Measurements from ENCODE around the gene GKN2. TPM values are rescaled to one million over a fixed set of nuclear protein-coding genes. Genes with fewer than 3 reads are reported as not detected.

Gene GKN2, protein sequence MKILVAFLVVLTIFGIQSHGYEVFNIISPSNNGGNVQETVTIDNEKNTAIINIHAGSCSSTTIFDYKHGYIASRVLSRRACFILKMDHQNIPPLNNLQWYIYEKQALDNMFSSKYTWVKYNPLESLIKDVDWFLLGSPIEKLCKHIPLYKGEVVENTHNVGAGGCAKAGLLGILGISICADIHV
- total RNA-seq (2014; rRNA removed; shearing (Covaris generic)) = not detected in 2 replicates

DNA sequence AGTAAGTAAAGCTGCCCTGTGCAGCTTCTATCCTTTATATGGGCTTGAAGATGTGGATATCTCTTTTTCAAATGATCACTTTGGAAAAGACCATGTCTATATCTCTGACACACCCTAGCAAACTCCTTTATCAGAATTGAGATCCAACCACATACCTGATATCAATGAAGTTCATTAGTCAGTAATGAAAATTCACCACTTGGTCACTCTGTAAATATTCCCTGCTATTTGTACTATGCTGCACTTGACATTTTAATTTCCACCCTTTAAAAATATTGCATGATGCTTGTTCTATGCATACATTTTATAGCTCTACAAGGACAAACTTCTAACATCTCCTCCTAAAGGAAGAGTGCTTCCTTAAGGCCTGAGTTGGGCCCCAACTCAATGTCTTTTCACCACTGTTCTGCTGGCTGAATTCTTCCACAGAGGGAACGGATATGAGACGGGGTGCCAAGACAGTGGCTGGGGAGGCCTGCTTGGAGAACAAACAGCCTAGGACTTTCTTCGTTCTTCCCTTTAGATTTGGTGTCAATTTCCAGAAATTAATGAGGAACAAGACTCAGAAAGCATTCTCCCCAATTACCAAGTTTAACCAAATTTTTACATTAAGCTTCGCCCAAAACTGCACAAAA, at the start of gene GKN2:
Gene GKN2, minus strand, starts transcription at position 7 of the 635 bp plus-strand sequence. CDS start 32 bp downstream, outside the sequence.
- DNase-seq (ENCODE audit: low spot score) = no peak

DNA sequence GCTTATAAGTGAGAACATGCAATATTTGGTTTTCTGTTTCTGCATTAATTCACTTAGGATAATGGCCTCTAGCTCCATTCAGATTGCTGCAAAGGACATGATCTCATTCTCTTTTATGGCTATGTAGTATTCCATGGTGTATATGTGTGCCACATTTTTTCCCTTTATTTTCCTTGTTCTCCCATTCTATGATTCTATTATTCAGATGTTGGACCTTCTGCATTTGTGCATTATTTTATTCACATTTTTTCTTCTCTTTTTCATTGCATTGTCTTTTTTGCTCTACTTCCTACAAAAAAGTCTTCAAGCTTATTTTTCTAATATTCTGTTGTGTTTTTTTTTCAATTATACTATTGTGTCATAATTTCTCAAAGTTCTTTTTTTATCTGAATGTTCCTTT, 49.2 kb upstream of the GKN2 start:
- DNase-seq (ENCODE audit: low spot score) = no peak

DNA sequence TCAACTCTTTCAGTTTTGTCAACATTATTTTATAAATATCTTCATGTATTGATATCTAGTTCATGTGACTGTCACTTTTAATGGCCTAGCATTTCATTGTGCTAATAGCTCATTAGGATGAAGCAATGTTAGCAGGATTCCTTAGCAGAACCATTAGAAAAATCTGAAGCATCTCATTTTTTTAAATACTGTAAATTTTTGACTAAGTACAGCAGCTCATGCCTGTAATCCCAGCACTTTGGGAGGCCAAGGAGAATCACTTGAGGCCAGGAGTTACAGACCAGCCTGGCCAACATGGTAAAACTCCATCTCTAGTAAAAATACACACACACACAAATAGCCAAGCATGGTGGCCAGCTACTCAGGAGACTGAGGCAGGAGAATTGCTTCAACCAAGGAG, 44.7 kb upstream of the GKN2 start:
- no peak for DNase-seq (ENCODE audit: low spot score)

DNA sequence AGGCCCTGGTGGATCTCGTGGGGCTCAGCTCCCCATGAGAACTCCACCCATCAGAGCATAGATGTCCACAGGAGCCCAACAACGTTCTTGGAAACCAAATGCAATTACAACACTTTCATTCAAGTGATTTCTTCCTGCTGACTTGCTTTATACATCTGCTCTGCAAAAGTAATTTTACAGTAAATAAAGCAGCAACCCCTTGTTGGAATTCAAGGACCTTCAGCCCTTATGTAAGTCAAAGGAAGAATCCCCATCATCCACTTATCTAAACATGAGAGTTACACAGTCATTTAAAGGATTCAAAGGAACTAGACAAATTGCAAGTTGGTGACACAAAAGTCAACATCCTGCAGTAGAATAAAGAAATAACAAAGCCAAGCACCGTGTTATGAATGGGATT, 43.2 kb upstream of the GKN2 start:
- no peak for DNase-seq (ENCODE audit: low spot score)

DNA sequence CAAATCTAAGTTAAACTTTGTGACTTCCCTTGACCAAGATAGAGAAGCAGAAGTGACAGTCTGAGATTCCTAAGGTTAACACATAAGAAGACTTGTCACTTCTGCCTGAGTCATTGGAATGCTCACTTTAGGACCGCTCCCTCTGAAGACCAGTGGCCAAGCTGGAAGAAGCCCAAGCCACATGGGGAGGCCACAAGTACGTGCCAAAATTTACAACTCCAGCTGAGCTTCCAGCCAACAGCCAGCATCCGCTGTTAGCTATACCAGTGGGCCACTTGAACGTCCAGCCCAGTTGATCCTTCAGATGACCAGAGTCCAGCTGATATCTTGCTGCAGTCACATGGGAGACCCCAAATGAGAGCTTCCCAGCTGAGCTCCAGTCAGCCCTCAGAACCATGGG, 42.2 kb upstream of the GKN2 start:
- peak; percentile 82 for DNase-seq (ENCODE audit: low spot score)

DNA sequence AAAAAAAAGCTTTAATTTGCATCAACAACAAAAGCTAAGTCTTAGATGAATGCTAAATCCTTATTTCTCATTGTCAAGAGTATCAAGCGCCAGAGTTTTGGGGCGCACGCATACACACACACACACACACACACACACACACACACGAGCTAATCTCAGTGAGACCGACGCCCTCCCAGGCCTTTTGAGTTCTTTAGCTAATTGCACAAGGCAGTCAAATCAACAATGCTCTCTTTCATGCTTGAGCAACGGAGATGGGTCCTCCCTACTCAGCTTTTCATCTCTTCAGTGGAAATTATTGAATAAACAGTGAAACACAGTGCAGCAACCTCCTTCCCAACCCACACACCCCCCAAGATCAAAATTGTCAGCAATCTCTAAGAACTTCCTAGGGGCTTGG, 41.0 kb upstream of the GKN2 start:
- no peak for DNase-seq (ENCODE audit: low spot score)

GRCh38 chr2:68992933-68993332, 40.2 kb upstream of the GKN2 start:
- no peak for DNase-seq (ENCODE audit: low spot score)

DNA sequence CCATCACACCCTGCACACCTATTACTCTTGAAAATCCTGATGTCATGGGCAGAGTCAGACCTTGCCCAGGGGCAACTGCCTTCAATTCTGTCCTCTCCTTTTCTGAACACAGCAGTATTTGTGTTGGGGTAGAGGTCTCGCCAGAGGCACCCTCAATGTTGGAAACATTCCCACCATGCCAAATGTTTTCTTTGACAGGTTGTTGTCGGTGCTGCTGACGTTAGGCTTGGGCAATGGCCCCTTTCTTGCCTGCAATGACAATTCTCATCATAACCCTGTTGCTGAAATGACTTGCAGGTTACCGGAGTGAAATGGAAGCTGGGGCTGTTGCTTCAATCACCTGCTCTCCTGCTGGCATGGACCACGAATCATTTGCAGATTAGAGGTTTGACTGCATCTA, 39.6 kb upstream of the GKN2 start:
- no peak for DNase-seq (ENCODE audit: low spot score)

DNA sequence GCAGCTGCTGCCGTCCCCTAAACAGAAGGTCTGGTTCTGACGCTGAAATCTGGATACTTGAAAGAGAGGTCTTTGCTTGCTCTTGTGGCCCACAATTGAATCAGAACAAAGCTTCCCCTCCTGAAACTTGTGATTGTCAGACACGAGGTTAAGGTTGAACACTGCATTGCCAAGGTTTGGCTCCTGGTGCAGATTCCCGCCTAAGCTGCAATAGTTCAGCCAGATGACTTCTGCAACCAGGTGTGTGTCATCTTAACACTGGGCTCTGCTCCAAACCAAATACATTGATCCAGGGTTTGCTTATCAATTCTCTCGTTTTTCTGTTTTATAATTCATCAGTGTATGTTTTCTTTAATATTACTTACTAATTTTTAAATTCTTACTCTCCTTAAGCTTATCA, 36.3 kb upstream of the GKN2 start:
- DNase-seq (ENCODE audit: low spot score) = no peak

- no peak for DNase-seq (ENCODE audit: low spot score)
Observed at GRCh38 chr2:68987021-68987503, 34.4 kb upstream of the GKN2 start.

- no peak for DNase-seq (ENCODE audit: low spot score)
Observed at GRCh38 chr2:68980956-68981355, 28.3 kb upstream of the GKN2 start.

DNA sequence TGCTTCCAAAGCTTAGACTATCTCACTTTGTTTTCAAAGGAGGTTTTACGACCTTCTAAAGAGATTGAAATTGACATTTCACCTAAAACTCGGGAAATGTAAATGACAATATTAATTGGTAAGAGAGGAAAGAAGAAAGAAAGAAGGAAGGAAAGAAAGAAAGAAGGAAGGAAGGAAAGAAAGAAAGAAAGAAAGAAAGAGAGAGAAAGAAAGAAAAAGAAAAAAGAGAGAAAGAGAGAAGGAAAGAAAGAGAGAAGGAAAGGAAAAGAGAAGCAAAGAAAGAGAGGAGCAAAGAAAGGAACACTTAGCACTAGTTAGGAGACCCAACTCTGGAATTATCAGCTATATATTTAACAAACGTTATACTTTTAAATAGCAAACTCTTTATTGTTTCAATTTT, 25.4 kb upstream of the GKN2 start:
- no peak for DNase-seq (ENCODE audit: low spot score)

DNA sequence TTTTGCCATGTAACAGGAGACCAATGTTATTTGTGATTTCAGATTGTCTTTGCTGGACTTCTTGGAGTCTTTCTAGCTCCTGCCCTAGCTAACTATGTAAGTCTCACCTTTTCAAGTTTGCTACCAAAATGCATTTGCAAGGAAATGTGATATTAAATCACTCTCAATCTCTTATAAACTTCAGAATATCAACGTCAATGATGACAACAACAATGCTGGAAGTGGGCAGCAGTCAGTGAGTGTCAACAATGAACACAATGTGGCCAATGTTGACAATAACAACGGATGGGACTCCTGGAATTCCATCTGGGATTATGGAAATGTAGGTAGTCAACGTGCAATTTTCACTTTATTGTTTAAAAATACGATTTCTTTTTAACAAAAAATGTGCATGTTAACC, 24.8 kb upstream of the GKN2 start:
- DNase-seq (ENCODE audit: low spot score) = no peak

GRCh38 chr2:68975844-68976243, 23.2 kb upstream of the GKN2 start:
- no peak for DNase-seq (ENCODE audit: low spot score)

GRCh38 chr2:68974946-68975665, 22.4 kb upstream of the GKN2 start:
- DNase-seq (ENCODE audit: low spot score) = no peak

- no peak for DNase-seq (ENCODE audit: low spot score)
Observed at GRCh38 chr2:68974251-68974650, 21.6 kb upstream of the GKN2 start, which contains the start of gene GKN1. GKN1 (plus strand) TSS chr2:68974636; CDS start chr2:68974678, 42 bp downstream.

GRCh38 chr2:68971591-68972231, 19.0 kb upstream of the GKN2 start:
- peak; percentile 22 for DNase-seq (ENCODE audit: low spot score)

DNA sequence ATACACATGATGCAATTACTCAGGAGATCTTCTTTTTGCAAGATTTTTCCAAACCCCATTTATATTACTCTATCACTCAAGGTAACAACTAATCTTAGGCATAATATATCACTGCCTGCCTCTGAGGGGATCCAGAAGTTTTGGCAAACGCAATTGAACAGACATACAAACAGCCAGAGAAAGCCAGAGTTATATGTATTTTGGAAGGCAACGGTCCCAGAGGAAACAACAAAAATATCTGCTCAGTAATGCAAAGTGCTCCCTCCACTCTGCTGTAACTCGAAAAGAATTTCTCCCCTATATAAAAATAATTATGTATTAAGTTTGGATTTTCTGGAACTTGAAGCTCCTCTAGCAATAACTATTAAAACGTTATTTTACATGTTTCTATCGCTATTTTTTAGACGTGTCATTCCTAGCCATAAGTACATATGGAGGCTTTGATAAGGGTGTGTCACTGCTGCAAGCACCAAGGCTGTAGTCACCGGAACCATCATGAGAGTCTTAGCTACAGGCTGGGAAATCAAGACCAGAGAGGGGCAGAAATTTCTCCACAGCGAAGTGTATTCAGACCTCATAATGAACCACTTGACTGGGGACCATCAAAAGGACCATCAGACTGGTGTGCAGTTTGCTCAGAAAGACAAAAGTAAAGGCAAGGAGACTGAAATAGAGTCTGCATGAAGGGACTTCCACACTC, 18.0 kb upstream of the GKN2 start:
- no peak for DNase-seq (ENCODE audit: low spot score)

GRCh38 chr2:68969736-68970490, 17.2 kb upstream of the GKN2 start:
- DNase-seq (ENCODE audit: low spot score) = no peak

GRCh38 chr2:68968221-68968620, 15.5 kb upstream of the GKN2 start:
- DNase-seq (ENCODE audit: low spot score) = no peak

DNA sequence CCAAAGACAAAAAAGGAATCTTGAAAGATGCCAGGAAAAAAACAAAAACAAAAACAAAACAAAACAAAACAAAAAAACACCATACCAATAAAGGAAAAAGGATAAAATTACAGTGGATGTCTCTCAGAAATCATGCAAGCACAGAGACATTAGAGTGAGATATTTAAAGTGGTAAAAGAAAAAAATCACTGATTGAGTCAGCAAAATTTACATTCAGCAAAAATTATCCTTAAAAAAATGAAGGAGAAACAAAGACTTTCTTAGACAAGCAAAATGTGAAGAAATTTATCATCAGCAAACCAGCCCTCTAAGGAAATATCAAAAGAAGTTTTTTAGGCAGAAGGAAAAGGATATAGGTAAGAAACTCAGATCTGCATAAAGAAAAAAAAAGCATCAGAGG, 11.6 kb upstream of the GKN2 start:
- no peak for DNase-seq (ENCODE audit: low spot score)
